Epithelial cell of proximal tubule (primary cell): ENCODE results near the gene FSIP1. TPM values are rescaled to one million over a fixed set of nuclear protein-coding genes. Genes with fewer than 3 reads are reported as not detected.

Experiments
- DNase-seq: peaks from one replicate; pipeline ENCODE4 v3.0.0-alpha.2; 2011; ENCODE audit warnings: low read depth
- H3K4me3 ChIP-seq: 2 replicates; pipeline ENCODE4 v1.5.1; 2011; ENCODE audit warnings: low read depth, mild to moderate bottlenecking, low read length
- CTCF ChIP-seq: conservative IDR thresholded peaks from 2 replicates; pipeline ENCODE4 v1.5.1; 2012; ENCODE audit warnings: low read depth, mild to moderate bottlenecking, low read length
- total RNA-seq: library from RNA; depleted of rRNA; stranded (reverse); fragments of >200 nt; gene quantifications from 2 replicates; pipeline ENCODE4 v1.2.3, GENCODE V29; 2015

Gene FSIP1
- total RNA-seq, 1 donor from 2014 or later: 1.3 TPM

DNA sequence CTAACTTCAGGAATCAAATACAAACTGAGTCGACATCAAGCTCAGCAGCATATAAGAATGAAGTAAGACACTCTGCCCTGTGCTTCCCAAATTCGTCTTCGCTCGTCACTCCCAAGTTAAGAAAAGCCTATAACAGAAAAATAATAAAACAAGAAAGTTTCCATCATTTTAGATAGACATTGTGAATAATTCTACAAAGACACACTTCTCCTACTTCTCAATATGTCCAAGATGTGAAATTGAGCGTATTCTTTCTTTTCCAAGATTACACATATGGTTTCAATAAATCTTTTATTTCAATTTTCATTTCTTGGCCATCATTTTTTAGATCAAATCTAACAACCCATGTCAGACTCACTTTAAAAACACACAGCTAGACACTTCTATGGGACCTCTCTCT, 85.1 kb downstream of the FSIP1 start:
- no peak for DNase-seq
- H3K4me3 ChIP-seq: no peak overlapping the region
- TF ChIP-seq CTCF: no peak

DNA sequence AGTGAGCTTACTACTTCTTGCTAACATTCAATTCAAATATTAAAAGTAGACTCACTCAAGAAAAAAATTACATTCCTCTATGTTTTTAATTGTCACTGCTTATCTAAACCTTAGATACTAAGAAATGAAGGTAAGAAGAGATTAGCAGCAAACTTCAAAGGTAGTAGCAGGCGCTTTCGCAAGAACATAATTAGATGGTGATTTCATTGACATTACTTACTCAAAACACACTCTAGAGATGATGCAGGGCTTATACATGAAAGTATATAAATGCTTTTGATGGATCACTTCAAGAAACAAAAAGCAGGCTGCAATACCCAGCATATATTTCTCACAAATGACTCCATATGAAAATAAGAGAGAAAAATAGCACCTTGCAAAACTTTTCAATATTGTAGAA, 86.8 kb downstream of the FSIP1 start:
- no peak for DNase-seq
- no peak overlapping the region for H3K4me3 ChIP-seq
- TF ChIP-seq CTCF: no peak

GRCh38 chr15:39692356-39693327, 90.0 kb downstream of the FSIP1 start:
- peak overlapping the region; percentile 10 for H3K4me3 ChIP-seq
- peak; percentile 58 for DNase-seq
- TF ChIP-seq CTCF: no peak

- TF ChIP-seq CTCF: no peak
- no peak overlapping the region for H3K4me3 ChIP-seq
- no peak for DNase-seq
Measured at GRCh38 chr15:39690881-39691634, 91.6 kb downstream of the FSIP1 start.

DNA sequence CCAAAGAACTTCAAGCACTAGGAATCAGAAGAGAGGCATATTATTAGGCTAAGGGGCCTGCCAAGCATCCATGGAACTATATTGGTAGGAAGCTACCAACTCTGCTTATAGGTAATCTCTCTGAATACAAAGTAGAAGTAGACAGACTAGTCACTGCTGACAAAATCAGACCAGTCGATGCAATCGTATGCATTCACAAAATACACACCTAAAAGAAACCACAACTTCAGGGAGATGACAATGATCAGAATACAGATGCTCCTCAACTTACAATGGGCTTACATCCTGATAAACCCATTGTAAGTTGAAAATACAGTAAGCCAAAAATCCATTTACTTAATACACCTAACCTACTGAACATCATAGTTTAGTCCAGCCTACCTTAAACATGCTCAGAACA, 94.7 kb downstream of the FSIP1 start:
- TF ChIP-seq CTCF: no peak
- no peak for DNase-seq

DNA sequence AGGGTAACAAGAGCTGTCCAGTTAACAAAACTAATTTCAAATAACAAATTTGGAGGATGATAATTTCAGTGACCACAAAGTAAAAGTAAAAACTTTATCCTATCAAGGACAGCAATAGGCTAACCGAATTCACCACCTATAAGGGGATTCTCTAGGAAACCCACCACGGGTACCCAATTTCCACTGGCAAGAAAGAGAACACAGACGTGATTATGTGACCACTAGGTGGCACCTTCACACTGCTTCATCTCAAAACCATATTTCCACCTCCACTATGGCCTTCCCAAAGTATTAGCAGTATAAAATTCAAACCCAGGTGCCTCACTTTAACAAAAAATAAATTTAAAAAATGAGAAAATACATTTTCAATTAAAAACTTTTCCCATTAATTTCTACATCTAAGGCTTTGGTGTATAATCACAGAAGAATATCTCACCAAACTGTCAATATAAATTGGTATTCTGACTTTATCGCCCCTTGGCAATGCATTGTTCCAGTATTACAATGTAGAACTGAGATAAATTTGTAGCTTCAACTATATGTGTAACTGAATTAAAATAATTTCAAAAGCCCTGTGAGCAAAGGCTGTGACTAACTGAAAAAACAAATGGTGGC, 96.5 kb downstream of the FSIP1 start:
- peak; percentile 81 for TF ChIP-seq CTCF
- no peak for DNase-seq
- H3K4me3 ChIP-seq: no peak overlapping the region

More for the DNA sequence above, 94.7 kb downstream of the FSIP1 start:
- no peak overlapping the region for H3K4me3 ChIP-seq
